GM13976 (cell line): ENCODE results near the gene CARD11.

Experiments
- DNase-seq: peaks from one replicate; pipeline ENCODE4 v3.0.0; 2012; ENCODE audit warnings: low spot score
- in situ Hi-C: fragments of 300-500 bp; cut with MboI; formaldehyde crosslinking; loops from one replicate; pipeline ENCODE4 v1.12.0; 2022; ENCODE audit warnings: low sequenced_read_pairs, mixed read lengths, inconsistent platforms; ENCODE audit not compliant: unreplicated experiment
- TF ChIP-seq, protein P1 (sequence below): IDR thresholded peaks from 2 replicates; pipeline ENCODE4 v1.5.1; 2012; ENCODE audit warnings: borderline replicate concordance, mild to moderate bottlenecking; ENCODE audit not compliant: insufficient read depth; ENCODE audit errors: extremely low read depth, missing control alignments, control extremely low read depth

The CARD11 gene

DNA sequence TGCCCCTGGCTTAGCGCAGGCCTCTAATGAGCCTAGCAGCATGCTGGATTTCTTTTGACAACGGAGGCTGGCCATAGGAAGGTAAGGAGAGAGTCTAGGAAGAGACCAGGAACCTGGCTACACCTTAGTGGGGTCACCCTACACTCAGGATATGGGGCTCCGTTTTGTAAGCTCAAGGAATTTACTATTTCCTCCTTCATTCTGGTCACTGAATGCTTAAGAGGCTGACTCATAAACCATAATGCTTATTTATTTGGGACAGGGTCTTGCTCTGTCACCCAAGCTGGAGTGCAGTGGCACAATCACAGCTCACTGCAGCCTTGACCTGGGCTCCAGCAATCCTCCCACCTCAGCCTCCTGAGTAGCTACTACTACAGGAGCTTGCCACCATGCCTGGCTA is 38.4 kb downstream of the CARD11 start:
- no peak for DNase-seq
- in situ Hi-C loops: no loop called here

DNA sequence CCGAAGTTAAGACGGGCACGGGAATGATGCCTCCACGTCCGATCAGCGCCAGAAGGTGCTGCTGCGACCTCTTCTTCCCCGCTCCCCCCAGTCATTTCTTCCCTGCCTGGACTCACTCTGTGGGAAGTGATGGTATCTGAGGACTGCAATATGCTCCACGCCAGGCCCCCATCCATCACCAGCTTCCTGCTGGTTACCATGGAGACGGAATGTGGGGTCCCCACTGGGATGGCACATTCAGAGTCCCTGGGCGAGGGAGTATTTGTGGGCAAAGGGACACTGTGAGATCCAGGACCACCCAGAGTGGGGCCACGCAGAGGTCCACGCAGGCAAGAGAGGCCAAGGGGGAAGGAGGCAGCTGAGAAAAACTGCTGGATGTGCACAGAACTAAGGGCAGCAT is 39.7 kb downstream of the CARD11 start:
- DNase-seq: no peak
- TF ChIP-seq, protein P1, sequence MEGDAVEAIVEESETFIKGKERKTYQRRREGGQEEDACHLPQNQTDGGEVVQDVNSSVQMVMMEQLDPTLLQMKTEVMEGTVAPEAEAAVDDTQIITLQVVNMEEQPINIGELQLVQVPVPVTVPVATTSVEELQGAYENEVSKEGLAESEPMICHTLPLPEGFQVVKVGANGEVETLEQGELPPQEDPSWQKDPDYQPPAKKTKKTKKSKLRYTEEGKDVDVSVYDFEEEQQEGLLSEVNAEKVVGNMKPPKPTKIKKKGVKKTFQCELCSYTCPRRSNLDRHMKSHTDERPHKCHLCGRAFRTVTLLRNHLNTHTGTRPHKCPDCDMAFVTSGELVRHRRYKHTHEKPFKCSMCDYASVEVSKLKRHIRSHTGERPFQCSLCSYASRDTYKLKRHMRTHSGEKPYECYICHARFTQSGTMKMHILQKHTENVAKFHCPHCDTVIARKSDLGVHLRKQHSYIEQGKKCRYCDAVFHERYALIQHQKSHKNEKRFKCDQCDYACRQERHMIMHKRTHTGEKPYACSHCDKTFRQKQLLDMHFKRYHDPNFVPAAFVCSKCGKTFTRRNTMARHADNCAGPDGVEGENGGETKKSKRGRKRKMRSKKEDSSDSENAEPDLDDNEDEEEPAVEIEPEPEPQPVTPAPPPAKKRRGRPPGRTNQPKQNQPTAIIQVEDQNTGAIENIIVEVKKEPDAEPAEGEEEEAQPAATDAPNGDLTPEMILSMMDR: no peak
- in situ Hi-C loops: no loop called here

More for the DNA sequence above, 38.4 kb downstream of the CARD11 start:
- TF ChIP-seq, protein P1: no peak

DNA sequence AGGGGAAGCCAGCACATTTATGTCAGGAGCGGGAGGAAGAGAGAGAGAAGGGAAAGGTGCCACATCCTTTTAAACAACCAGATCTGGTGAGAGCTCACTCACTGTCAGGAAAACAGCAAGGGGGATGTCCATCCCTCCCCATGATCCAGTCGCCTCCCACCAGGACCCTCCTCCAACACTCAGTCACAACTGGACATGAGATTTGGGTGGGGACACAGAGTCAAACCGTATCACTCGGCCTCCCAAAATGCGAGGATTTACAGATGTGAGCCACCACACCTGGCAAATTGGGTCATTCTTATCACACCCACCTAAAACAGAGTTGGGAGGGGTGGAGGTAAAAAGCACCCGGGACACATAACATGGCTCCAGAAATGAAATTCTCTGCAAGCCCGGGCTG is 41.0 kb downstream of the CARD11 start:
- TF ChIP-seq, protein P1: no peak
- no peak for DNase-seq
- in situ Hi-C loops: no loop called here

DNA sequence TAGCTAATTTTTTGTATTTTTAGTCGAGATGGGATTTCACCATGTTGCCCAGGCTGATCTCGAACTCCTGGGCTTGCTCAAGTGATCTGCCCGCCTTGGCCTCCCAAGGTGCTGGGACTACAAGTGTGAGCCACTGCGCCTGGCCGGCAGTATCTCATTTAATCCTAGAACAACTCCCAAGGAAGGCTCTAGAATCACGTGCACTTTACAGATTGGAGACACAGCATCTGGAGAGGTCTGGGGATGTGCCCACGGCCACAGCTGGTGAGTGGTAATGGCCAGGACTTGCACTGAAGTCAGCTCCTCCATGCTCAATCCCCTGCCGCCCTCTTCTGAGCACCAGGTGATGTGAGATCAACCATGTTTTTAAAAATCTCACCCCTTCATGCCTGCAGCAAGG is 43.1 kb downstream of the CARD11 start:
- TF ChIP-seq, protein P1: no peak
- in situ Hi-C loops: no loop called here
- DNase-seq: no peak

DNA sequence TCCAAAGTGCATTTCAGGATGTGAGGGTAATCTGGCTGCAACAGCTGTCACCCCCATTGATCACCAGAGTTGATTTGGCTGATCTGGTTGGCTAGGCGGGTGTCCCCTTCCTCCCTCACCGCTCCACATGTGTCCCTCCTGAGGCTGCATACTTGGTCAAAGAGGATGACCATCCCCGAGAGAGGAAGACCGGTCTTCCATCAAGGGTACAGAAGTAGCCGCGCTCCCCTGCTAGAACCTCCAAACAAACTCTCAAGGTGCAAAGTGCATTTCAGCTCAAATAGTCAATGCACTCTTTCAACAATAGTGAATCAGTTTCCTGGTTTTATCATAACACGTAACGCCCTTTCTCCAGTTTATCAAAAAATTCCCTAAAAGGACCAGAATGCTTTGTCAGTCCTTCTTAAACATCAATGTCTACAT is 44.6 kb downstream of the CARD11 start:
- no peak for DNase-seq
- in situ Hi-C loops: no loop called here
- TF ChIP-seq, protein P1: no peak

DNA sequence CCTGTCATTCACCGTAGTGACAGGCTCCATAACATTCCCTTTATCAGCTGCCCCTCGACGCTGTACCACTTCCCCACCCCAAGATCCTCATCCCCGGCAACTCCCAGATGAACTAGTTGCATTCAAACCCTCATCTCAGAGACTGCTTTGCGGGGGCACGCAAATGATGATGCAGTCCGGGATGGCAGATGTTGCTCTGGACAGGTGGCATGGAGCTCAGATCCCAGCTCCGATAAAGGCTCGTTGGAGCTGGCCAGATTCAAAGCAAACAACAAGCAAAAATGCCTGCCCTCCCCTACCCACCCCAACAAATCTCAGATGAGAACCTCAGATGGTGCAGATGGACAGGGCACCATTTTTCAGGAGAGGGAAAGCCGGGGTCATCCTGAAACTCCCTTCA is 46.7 kb downstream of the CARD11 start:
- in situ Hi-C loops: no loop called here
- no peak for DNase-seq
- TF ChIP-seq, protein P1: no peak

DNA sequence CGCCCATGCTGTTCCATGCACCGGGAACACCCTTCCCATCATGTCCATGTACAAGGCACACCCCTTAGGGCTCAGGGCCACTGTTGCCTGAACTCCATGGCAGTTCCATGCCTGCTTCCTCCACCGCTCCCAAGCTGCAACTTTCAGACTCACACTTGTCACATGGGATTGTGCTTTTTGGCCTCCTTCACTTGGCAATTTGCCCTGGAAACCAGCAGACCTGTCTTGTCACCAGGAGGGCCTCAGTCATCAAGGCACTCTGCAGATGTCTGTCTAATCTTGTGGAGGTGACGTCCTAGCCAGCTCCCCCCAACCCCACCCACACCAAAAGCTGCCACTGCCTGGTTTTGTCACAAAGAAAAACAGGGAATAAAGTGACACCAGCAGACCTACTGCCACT is 47.5 kb downstream of the CARD11 start:
- TF ChIP-seq, protein P1: no peak
- in situ Hi-C loops: no loop called here

More for the DNA sequence above, 47.5 kb downstream of the CARD11 start:
- DNase-seq: no peak
